Jurkat, Clone E6-1 (cell line): Measurements from ENCODE around the gene BAIAP2.
"Not testable (repeated sequence)": the region's sequence is repeated elsewhere in the genome, so short reads cannot be mapped to it uniquely, and the experiment has no call there.

Experiments used
- DNase-seq: peaks from one replicate; pipeline ENCODE4 v3.0.0-alpha.2; 2011; ENCODE audit warnings: low read depth, low spot score
- H3K4me3 ChIP-seq: 2 replicates; pipeline ENCODE4 v1.5.1; 2011; ENCODE audit warnings: mild to moderate bottlenecking, low read length, control low read depth, moderate library complexity

BAIAP2 gene

GRCh38 chr17:81019563-81020442, 15.1 kb upstream of the BAIAP2 start:
- DNase-seq: no peak
- H3K4me3 ChIP-seq: no peak overlapping the region

GRCh38 chr17:81020443-81020766, 14.5 kb upstream of the BAIAP2 start:
- no peak overlapping the region for H3K4me3 ChIP-seq
- no peak for DNase-seq

GRCh38 chr17:81020767-81021497, 14.0 kb upstream of the BAIAP2 start:
- no peak overlapping the region for H3K4me3 ChIP-seq

GRCh38 chr17:81021531-81022343, 13.2 kb upstream of the BAIAP2 start:
- no peak for DNase-seq
- H3K4me3 ChIP-seq: no peak overlapping the region

More at GRCh38 chr17:81020767-81021497, 14.0 kb upstream of the BAIAP2 start:
- DNase-seq: no peak

GRCh38 chr17:81022344-81022676, 12.6 kb upstream of the BAIAP2 start:
- no peak for DNase-seq
- no peak overlapping the region for H3K4me3 ChIP-seq

GRCh38 chr17:81025065-81025740, 9.7 kb upstream of the BAIAP2 start:
- no peak for DNase-seq
- H3K4me3 ChIP-seq: no peak overlapping the region

GRCh38 chr17:81025741-81026129, 9.2 kb upstream of the BAIAP2 start:
- DNase-seq: no peak
- H3K4me3 ChIP-seq: no peak overlapping the region

- H3K4me3 ChIP-seq: no peak overlapping the region
- DNase-seq: no peak
Measured at GRCh38 chr17:81026266-81027036, 8.5 kb upstream of the BAIAP2 start.

GRCh38 chr17:81027038-81027437, 7.9 kb upstream of the BAIAP2 start:
- DNase-seq: no peak
- no peak overlapping the region for H3K4me3 ChIP-seq

- no peak for DNase-seq
Measured at GRCh38 chr17:81027591-81028505, 7.1 kb upstream of the BAIAP2 start.

GRCh38 chr17:81028506-81028858, 6.5 kb upstream of the BAIAP2 start:
- DNase-seq: no peak
- H3K4me3 ChIP-seq: no peak overlapping the region

More at GRCh38 chr17:81027591-81028505, 7.1 kb upstream of the BAIAP2 start:
- no peak overlapping the region for H3K4me3 ChIP-seq

GRCh38 chr17:81029859-81030258, 5.1 kb upstream of the BAIAP2 start:
- no peak overlapping the region for H3K4me3 ChIP-seq

GRCh38 chr17:81030312-81030711, 4.6 kb upstream of the BAIAP2 start:
- not testable (repeated sequence) for H3K4me3 ChIP-seq, DNase-seq

More at GRCh38 chr17:81029859-81030258, 5.1 kb upstream of the BAIAP2 start:
- no peak for DNase-seq

GRCh38 chr17:81030741-81031565, 4.0 kb upstream of the BAIAP2 start:
- no peak for DNase-seq
- H3K4me3 ChIP-seq: no peak overlapping the region

- no peak overlapping the region for H3K4me3 ChIP-seq
- no peak for DNase-seq
Measured at GRCh38 chr17:81031566-81032550, 3.1 kb upstream of the BAIAP2 start.
